ENCODE results near the gene MSI1. TPM values are rescaled to one million over a fixed set of nuclear protein-coding genes. Genes with fewer than 3 reads are reported as not detected.

The MSI1 gene
- total RNA-seq, 1 experiment from 2014 or later = 1.7 TPM

DNA sequence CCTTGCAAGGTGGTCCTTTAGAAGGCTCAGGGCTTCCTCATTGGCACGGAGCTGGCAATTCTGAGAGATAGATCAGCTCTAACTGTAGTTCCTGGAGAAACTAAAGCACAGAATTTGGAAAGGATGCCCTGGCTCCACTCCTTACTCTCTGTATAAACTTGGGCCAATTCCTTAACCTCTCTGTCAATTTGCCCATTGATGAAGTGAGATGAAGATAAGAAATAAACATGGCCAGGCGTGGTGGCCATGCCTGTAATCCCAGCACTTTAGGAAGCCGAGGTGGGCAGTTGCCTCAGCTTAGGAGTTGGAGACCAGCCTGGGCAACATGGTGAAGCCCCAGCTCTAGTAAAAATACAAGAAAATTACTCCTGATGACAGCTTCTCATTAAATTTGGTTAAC, 34.9 kb upstream of the MSI1 start:
- Histone ChIP-seq H3K4me3 (no peak overlapping the region), H3K9me3 (ENCODE audit: insufficient read depth, low read depth) (no peaks in the 10 kb centered on the region), H3K27ac (no peak overlapping the region), H3K79me2 (ENCODE audit: low read depth) (no peaks in the 10 kb centered on the region), H3K9me2 (ENCODE audit: insufficient read depth) (no peaks in the 10 kb centered on the region), H3K4me2 (no peak overlapping the region), H3K27me3 (ENCODE audit: insufficient read depth, low read depth) (no peaks in the 10 kb centered on the region), H4K20me1 (ENCODE audit: insufficient read depth) (no peaks in the 10 kb centered on the region), H3K36me3 (ENCODE audit: low read depth) (no peaks in the 10 kb centered on the region), H3F3A (ENCODE audit: insufficient read depth, low read depth) (no peaks in the 10 kb centered on the region), H2AFZ (no peak overlapping the region), H3K4me1 (replicated peaks; ENCODE audit: insufficient read depth) (0 out of 2 replicates have a peak, but pooled peaks cover 5% of the 10 kb centered on the region)
- TF ChIP-seq, protein P1, sequence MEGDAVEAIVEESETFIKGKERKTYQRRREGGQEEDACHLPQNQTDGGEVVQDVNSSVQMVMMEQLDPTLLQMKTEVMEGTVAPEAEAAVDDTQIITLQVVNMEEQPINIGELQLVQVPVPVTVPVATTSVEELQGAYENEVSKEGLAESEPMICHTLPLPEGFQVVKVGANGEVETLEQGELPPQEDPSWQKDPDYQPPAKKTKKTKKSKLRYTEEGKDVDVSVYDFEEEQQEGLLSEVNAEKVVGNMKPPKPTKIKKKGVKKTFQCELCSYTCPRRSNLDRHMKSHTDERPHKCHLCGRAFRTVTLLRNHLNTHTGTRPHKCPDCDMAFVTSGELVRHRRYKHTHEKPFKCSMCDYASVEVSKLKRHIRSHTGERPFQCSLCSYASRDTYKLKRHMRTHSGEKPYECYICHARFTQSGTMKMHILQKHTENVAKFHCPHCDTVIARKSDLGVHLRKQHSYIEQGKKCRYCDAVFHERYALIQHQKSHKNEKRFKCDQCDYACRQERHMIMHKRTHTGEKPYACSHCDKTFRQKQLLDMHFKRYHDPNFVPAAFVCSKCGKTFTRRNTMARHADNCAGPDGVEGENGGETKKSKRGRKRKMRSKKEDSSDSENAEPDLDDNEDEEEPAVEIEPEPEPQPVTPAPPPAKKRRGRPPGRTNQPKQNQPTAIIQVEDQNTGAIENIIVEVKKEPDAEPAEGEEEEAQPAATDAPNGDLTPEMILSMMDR (conservative IDR thresholded peaks at IDR 0.05) = no peak
- no peak for TF ChIP-seq EZH2 (IDR thresholded peaks at IDR 0.05; ENCODE audit: low read depth)
- BruUV-seq (replicated peaks) = no TSS peak
- ChIA-PET POLR2A (ENCODE audit: unreplicated experiment) (no interaction called here), CTCF (no interaction called here)
- DNase-seq = no peak
- intact Hi-C loops (cut with micrococcal nuclease; ENCODE audit: unreplicated experiment) = no loop called here

DNA sequence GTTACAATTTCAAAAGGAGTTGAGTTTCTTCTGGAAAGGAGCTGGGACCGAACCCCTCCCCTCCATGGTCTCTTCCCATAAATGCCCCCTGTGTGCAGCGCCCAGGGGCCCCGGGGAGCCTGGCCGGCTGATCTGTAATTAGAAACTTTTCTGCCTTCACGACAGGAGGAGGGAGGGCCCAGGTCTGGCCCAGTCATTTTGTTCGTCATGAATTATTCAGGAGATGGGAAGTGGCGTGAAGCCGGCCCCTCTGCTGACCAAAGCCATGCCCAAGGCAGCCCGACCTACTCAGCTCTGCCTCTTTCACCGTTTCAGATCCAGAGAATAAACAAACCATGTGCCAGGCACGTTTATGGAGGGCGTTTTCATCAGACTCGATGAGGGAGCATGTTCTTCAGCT, 33.3 kb upstream of the MSI1 start:
- no TSS peak for BruUV-seq (replicated peaks)
- TF ChIP-seq EZH2 (IDR thresholded peaks at IDR 0.05; ENCODE audit: low read depth) = no peak
- TF ChIP-seq, protein P1 (conservative IDR thresholded peaks at IDR 0.05) = no peak
- Histone ChIP-seq H2AFZ (no peak overlapping the region), H3K27ac (no peak overlapping the region), H3K4me2 (no peak overlapping the region), H3K9me3 (ENCODE audit: insufficient read depth, low read depth) (no peaks in the 10 kb centered on the region), H3K4me3 (no peak overlapping the region), H4K20me1 (ENCODE audit: insufficient read depth) (no peaks in the 10 kb centered on the region), H3K36me3 (ENCODE audit: low read depth) (no peaks in the 10 kb centered on the region), H3K9me2 (ENCODE audit: insufficient read depth) (no peaks in the 10 kb centered on the region), H3K27me3 (ENCODE audit: insufficient read depth, low read depth) (no peaks in the 10 kb centered on the region), H3K79me2 (ENCODE audit: low read depth) (no peaks in the 10 kb centered on the region), H3K4me1 (replicated peaks; ENCODE audit: insufficient read depth) (0 out of 2 replicates have a peak, but pooled peaks cover 5% of the 10 kb centered on the region), H3F3A (ENCODE audit: insufficient read depth, low read depth) (no peaks in the 10 kb centered on the region)
- POLR2A ChIA-PET (ENCODE audit: unreplicated experiment) = no interaction called here
- intact Hi-C loops (cut with micrococcal nuclease; ENCODE audit: unreplicated experiment) = no loop called here
- CTCF ChIA-PET = no interaction called here
- DNase-seq = no peak

DNA sequence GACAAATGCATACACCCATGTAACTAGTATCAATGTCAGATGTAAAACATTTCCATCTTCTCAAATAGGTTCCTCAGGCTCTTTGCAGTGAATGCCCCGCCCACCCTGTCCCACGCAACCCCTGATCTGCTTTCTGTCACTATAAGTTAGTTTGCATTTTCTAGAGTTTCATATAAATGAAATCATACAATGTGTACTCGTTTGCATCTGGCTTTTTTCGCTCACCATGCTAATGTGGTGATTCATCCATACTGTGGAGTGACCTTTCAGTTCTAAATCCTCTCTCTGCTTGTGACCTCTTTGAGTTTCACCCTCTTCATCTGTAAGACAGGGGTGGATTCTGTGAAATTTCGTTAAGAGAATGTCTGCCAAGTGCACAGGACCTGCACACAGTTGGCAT, 30.6 kb upstream of the MSI1 start:
- H3K4me3 ChIP-seq = no peak overlapping the region
- TF ChIP-seq EZH2 (IDR thresholded peaks at IDR 0.05; ENCODE audit: low read depth) = no peak
- TF ChIP-seq, protein P1 (conservative IDR thresholded peaks at IDR 0.05) = no peak
- ChIA-PET POLR2A (ENCODE audit: unreplicated experiment) (no interaction called here), CTCF (no interaction called here)
- H3K79me2 ChIP-seq (ENCODE audit: low read depth) = no peaks in the 10 kb centered on the region
- no peaks in the 10 kb centered on the region for H3K36me3 ChIP-seq (ENCODE audit: low read depth)
- peaks cover 9% of the 10 kb centered on the region for H3K4me1 ChIP-seq (replicated peaks; ENCODE audit: insufficient read depth)
- H4K20me1 ChIP-seq (ENCODE audit: insufficient read depth) = no peaks in the 10 kb centered on the region
- H2AFZ ChIP-seq = no peak overlapping the region
- H3K9me3 ChIP-seq (ENCODE audit: insufficient read depth, low read depth) = no peaks in the 10 kb centered on the region
- no peak overlapping the region for H3K4me2 ChIP-seq
- no TSS peak for BruUV-seq (replicated peaks)
- no peaks in the 10 kb centered on the region; the same call in 1 of the 2 replicates for H3F3A ChIP-seq (ENCODE audit: insufficient read depth, low read depth)
- H3K9me2 ChIP-seq (ENCODE audit: insufficient read depth) = no peaks in the 10 kb centered on the region
- DNase-seq = no peak
- intact Hi-C loops (cut with micrococcal nuclease; ENCODE audit: unreplicated experiment) = no loop called here
- H3K27ac ChIP-seq = no peak overlapping the region
- H3K27me3 ChIP-seq (ENCODE audit: insufficient read depth, low read depth) = no peaks in the 10 kb centered on the region
